GM18870 (cell line): ENCODE data around the gene SLC35D1.

Source experiments
- ATAC-seq: cut with Tn5 transposase; IDR thresholded peaks from one replicate; pipeline ENCODE4 v1.9.1; 2021; ENCODE audit warnings: moderate library complexity; ENCODE audit not compliant: unreplicated experiment

Gene SLC35D1

GRCh38 chr1:67044631-67045270 is 9.2 kb downstream of the SLC35D1 start:
- ATAC-seq = no peak

- ATAC-seq = no peak
Observed at GRCh38 chr1:67043366-67043765, 10.6 kb downstream of the SLC35D1 start.

- ATAC-seq = no peak
Observed at GRCh38 chr1:67041841-67042503, 12.0 kb downstream of the SLC35D1 start.

GRCh38 chr1:67040405-67040804 is 13.5 kb downstream of the SLC35D1 start:
- ATAC-seq = no peak

- no peak for ATAC-seq
Observed at GRCh38 chr1:67031859-67032247, 22.1 kb downstream of the SLC35D1 start.

- no peak for ATAC-seq
Observed at GRCh38 chr1:67031121-67031858, 22.7 kb downstream of the SLC35D1 start.

- ATAC-seq = no peak
Observed at GRCh38 chr1:67029472-67029871, 24.5 kb downstream of the SLC35D1 start.

GRCh38 chr1:67020765-67021164 is 33.2 kb downstream of the SLC35D1 start:
- no peak for ATAC-seq

- no peak for ATAC-seq
Observed at GRCh38 chr1:67020304-67020703, 33.6 kb downstream of the SLC35D1 start.

- no peak for ATAC-seq
Observed at GRCh38 chr1:67019600-67020136, 34.3 kb downstream of the SLC35D1 start.

GRCh38 chr1:67019121-67019520 is 34.8 kb downstream of the SLC35D1 start:
- ATAC-seq = no peak

- no peak for ATAC-seq
Observed at GRCh38 chr1:67018574-67018973, 35.4 kb downstream of the SLC35D1 start.

GRCh38 chr1:67013573-67013972 is 40.4 kb downstream of the SLC35D1 start:
- no peak for ATAC-seq

- no peak for ATAC-seq
Observed at GRCh38 chr1:67009792-67010191, 44.2 kb downstream of the SLC35D1 start.

GRCh38 chr1:67005068-67005467 is 48.9 kb downstream of the SLC35D1 start:
- ATAC-seq = no peak

- no peak for ATAC-seq
Observed at GRCh38 chr1:67004176-67004575, 49.8 kb downstream of the SLC35D1 start.

- no peak for ATAC-seq
Observed at GRCh38 chr1:67001682-67002425, 52.1 kb downstream of the SLC35D1 start.

GRCh38 chr1:66999640-67000400 is 54.1 kb downstream of the SLC35D1 start:
- ATAC-seq = no peak

- no peak for ATAC-seq
Observed at GRCh38 chr1:66998972-66999371, 55.0 kb downstream of the SLC35D1 start.

GRCh38 chr1:66996018-66996682 is 57.8 kb downstream of the SLC35D1 start:
- ATAC-seq = no peak
